DMS114 treated with DMSO at 0.1 percent for 48 hours (cell line): ENCODE data around the gene TPSAB1.
"Not testable (repeated sequence)": the region's sequence is repeated elsewhere in the genome, so short reads cannot be mapped to it uniquely, and the experiment has no call there.

Experiments
- DNase-seq: peaks from one replicate; lab custom pipeline; 2025; ENCODE audit not compliant: unreplicated experiment; lab: John Stamatoyannopoulos, UW

The TPSAB1 gene

DNA sequence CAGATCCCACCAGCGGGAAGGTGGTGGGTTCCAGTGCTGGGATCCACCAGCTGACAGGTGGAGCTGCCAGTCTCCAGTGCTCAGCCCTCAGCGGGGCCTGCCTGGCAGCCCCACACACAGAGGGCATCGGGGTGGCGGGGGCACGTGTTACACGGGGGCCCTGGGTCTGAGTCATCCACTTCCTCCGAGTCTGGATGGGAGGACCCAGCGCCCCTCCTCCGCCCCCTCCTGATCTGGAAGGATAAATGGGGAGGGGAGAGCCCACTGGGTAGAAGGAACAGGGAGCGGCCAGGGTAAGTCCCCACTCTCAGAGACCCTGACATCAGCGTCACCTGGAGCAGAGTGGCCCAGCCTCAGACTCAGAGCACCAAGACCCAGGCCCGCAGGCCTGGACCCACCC is at the start of gene TPSAB1:
TSS of gene TPSAB1 (plus strand) at position 270 of the 400 bp plus-strand sequence. CDS start 234 bp downstream, outside the sequence.
- DNase-seq = not testable (repeated sequence)

DNA sequence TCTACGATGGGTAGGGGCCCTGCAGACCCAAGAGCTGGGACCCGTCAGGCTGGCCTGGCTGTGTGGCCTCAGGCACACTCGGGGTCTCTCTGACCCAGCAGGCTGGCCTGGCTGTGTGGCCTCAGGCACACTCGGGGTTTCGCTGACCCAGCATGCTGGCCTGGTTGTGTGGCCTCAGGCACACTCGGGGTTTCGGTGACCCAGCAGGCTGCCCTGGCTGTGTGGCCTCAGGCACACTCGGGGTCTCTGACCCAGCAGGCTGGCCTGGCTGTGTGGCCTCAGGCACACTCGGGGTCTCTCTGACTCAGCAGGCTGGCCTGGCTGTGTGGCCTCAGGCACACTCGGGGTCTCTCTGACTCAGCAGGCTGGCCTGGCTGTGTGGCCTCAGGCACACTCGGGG is 49.7 kb upstream of the TPSAB1 start:
- not testable (repeated sequence) for DNase-seq

DNA sequence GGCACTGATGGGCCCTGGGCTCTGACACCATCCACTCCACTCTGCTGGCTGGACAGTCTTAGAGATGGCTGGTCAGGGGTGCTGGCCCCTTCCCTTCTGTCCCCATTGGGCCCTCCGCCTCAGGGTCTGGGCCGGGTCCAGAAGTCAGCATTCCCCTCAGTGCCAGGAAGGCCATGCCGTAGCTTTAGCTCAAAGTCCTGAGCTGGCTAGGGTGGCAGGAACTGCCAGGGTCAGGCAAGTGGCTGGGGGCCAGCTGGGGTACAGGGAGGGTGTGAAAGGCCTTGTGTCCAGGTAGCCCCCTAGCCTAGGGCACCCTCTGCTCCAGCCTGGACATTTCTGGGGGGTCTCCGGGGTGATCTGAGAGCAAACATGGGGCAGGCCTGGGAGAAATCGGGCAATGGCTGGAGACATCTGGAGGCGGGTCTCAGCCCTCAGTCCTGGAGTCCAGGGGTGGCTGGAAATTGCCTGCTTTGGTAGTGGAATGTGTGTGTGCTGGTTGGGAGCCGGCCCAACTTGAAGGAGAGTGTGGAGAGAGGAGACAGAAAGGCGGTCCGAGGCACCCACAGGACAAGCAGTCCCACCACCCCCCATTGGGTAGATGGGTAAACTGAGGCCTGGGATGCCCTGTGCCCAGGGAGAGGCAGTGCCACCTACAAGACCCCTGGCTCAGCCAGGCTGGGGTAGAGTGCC is 48.0 kb upstream of the TPSAB1 start:
- no peak for DNase-seq

DNA sequence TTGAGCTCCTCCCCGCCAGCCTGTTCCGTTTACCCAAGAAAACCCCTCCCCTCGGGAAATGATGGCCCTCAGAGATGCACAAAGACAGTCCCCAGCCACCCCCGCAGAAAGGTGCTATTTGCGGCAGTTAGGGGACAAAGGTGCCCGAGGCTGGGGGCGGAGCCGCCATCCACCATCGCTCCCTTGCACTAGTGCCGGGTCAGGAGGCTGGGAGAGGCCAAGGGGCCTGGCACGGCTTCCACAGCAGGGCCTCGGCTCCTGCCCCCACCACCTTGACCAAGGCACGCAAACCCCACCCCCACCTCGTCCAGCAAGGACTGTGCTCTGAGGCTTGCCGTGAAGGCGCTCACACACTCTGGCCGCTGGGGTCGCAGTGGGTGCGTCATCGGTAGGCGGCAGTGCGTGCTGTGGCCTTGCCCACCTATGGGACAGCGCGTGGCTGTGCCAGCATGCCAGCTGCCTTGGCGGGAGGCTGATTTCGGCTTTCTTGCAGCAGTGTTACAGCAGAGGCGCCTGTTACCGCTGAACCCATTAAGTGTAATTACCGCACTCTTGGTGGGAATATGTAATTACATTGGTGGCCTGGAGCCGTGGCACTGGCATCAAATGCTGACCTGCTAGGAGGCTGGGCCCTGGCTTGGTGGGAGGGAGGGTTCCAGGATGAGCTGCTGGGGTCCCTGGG is 47.2 kb upstream of the TPSAB1 start:
- DNase-seq = no peak

DNA sequence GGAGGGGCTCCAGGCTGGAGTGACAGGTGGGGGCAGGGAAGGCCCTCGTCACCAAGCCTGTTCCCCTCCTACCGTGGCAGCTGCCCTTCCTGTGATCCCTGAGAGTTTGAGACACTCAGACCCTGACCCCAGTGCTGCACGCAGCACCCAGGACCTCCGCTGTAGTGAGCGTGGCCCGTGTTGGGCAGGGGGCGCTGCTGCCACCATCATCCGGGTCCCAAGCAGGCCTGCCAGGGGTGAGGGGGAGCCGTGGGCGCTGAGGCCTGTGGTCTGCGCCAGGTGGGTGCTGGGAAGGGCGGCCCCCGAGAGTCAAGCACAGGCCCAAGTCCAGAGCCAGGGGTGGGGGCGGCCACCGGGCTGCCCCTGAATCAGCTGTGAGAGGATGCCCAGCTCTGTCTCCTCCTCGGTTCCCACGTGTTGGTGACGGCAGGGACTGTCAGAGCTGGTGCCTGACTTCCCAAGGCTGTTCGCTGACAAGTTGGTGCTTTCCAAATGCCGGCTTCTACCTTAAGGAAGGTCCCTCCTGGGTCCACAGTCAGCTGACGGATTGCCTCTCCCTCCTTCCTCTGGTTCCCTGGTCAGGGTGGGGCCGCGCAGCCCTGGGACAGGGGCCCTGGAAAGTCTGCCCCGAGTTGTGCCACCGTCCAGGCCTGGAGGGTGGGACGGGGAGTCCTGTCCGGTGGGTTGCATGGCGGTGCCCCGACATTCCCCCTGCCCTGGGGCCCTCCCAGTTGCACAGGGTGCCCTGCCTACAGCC is 46.5 kb upstream of the TPSAB1 start:
- no peak for DNase-seq

DNA sequence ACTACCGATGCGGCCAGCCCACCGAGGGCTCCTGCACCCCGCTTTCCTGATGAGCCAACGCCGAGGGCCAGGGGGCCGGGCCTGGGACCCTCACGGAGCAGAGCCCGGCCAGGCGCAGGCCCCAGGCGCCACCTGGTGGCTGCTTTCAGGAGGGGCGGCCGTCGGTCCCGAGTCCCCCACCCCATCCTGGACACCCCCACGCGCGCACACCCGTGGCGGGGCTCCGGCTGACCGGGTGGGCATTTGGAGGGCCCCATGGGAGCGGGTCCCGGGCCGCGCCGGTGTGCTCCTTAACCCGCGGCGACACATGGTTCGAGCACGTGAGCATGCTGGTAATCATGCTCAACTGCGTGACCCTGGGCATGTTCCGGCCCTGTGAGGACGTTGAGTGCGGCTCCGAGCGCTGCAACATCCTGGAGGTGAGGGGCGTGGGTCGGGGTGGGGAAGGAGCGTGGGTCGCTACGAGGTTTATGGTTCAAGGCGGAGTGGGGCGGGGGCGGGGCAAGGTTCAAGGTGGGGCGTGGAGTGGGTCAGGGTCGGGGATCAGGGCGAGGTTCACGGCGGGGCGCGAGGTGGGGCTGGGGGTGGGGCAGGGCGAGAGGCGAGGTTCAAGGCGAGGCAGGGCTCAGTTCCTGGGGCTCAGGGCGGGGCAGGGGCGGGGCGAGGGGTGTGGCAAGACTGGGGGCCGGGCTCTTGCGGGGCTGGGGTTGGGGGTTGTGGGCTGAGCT is 45.7 kb upstream of the TPSAB1 start:
- DNase-seq = no peak

DNA sequence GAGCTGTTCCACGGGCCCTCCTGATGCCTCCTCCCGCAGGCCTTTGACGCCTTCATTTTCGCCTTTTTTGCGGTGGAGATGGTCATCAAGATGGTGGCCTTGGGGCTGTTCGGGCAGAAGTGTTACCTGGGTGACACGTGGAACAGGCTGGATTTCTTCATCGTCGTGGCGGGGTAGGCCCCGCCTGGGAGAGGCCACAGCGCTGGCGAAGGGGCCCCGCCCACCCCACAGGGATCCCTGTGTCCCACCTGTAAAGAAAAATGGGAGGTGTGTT is 45.2 kb upstream of the TPSAB1 start:
- no peak for DNase-seq

DNA sequence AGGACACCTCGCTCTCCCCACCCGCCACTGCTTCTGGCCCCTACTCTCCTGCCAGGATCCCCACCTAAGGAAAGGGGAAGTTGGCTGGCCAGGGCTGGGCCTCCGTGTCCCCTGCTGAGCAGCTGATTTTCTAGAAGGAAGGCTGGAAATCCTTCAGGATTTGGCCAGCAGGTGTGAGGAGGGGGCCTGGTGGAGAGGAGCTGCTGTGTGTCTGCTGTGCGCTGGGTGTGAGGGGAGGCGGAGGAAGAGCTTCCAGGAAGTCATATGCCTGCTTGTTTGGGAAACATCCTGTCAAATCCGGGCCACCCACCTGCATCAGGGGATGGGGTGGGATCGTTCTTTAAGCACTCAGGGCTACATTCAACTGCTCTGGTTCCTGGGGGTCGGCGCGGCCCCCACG is 44.0 kb upstream of the TPSAB1 start:
- no peak for DNase-seq

DNA sequence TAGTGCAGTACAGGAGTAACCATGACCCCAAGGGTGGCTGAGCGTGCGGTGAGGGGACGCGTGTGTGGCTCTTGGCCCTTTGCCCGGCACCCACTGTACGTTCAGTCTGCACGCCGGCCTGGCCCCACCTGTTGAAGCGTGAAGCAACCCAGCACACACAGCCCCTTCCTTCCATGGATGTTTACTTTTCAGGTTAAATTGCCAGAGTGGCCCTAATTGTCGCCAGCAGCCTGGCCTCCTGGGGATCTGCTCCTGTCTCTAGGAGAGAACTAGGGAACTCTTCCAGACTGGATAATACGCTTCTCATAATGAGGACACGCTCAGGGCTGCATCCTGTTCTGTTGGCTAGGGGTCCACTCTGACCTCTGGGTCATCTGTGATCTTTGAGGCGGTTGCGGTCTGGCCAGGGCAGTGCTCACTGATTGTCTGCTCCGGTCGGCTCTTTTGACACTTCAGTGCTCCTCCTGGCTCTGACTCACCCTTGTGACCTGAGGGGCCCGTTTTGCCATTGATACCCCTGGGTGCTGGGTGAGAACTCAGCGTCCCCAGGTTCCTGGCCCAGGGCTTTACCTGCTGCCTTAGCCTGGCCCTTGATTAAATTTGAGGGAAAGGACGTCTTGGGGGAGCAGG is 43.2 kb upstream of the TPSAB1 start:
- no peak for DNase-seq

DNA sequence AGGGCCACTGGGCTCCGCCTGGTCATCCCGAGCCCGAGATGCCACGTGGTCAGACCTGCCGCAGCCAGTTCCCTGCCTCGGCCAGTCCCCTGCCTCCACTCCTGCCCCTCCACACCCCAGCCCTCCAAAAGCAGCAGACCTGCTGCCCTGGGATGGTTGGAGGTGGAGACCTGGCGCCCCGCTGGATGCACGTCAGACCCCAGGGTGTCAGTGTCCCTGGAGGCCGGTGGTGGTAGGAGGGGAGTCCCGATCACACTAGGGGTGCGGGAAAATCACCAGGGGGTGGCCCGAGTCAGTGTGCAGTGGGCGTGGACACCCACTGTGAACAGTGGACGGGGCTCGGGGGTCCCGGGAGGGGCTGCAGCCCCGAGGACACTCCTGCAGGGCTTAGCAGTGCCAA is 42.3 kb upstream of the TPSAB1 start:
- no peak for DNase-seq

DNA sequence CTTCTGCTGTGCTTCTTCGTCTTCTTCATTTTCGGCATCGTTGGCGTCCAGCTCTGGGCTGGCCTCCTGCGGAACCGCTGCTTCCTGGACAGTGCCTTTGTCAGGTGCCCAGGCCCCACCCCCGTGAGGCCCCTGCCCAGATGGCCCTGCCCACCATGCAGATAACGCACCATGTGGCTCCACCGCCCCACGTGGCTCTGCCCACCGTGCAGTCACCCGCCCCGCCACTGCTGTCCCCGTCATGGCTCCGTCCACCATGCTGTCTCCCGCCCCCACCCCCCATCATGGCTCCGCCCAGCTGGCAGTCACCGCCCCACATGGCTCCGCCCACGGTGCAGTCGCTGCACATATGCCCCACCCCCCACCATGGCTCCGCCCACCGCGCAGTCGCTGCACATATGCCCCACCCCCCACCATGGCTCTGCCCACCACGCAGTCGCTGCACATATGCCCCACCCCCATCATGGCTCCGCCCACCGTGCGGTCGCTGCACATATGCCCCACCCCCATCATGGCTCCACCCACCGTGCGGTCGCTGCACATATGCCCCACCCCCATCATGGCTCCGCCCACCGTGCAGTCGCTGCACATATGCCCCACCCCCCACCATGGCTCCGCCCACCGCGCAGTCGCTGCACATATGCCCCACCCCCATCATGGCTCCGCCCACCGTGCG is 41.7 kb upstream of the TPSAB1 start:
- DNase-seq = not testable (repeated sequence)

DNA sequence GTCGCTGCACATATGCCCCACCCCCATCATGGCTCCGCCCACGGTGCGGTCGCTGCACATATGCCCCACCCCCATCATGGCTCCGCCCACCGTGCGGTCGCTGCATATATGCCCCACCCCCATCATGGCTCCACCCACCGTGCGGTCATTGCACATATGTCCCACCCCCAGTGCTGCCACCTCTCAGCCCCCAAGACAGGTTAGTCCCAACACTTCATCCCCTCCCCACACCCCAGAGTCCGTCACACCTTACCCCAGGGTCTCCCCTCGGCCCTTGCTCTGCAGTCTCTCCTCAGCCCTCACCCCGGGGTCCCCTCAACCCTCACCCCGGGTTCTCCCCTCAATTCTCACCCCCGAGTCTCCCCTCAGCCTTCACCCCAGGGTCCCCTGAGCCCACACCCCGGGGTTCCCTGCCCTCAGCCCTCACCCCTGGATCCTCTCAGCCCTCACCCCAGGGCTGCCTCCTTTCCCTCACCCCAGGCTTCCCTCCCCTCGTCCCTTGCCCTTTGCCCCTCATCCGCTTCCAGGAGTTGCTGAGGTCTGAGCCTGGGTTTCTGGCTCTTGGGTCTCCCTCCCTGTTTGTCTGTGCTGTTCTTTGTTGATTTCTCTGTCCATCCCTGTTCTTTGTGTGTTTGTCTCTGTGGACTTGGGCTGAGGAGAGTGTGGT is 41.0 kb upstream of the TPSAB1 start:
- no peak for DNase-seq

DNA sequence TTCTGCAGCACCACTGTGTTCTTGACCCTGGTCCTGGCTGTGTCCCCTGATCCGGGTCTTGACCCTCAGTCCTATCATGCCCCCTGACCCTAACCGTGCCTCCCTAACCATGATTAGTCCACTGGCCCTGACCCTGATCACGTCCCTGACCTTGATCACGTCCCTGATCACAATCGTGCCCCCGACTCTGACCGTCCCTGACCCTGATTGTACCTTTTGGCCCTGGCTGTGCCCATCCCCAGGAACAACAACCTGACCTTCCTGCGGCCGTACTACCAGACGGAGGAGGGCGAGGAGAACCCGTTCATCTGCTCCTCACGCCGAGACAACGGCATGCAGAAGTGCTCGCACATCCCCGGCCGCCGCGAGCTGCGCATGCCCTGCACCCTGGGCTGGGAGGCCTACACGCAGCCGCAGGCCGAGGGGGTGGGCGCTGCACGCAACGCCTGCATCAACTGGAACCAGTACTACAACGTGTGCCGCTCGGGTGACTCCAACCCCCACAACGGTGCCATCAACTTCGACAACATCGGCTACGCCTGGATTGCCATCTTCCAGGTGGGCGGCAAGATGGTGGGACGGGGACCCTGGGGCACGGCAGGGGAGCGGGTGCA is 40.4 kb upstream of the TPSAB1 start:
- no peak for DNase-seq

DNA sequence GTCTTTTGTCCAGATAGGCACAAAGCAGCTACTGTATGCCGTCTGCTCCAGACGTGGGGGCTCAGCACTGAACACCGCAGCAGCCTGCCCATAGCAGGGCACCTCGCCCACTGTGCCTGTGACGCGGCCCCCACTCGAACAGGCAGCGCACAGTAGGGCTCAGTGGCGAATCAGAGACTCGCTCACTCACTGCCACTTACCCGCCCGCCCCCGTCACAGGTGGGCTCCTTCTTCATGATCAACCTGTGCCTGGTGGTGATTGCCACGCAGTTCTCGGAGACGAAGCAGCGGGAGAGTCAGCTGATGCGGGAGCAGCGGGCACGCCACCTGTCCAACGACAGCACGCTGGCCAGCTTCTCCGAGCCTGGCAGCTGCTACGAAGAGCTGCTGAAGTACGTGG is 39.1 kb upstream of the TPSAB1 start:
- DNase-seq = no peak

DNA sequence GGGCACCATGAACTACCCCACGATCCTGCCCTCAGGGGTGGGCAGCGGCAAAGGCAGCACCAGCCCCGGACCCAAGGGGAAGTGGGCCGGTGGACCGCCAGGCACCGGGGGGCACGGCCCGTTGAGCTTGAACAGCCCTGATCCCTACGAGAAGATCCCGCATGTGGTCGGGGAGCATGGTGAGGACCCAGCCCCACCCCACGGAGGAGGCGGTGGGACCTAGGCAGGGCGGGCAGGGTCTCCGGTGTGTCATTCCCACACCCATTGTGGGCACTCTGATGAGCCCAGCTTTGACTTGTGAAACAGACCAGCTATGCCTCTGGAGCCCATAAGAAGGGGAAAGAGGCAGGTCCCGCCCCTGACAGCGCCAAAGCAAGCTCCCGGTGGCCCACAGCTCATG is 38.2 kb upstream of the TPSAB1 start:
- DNase-seq = no peak

DNA sequence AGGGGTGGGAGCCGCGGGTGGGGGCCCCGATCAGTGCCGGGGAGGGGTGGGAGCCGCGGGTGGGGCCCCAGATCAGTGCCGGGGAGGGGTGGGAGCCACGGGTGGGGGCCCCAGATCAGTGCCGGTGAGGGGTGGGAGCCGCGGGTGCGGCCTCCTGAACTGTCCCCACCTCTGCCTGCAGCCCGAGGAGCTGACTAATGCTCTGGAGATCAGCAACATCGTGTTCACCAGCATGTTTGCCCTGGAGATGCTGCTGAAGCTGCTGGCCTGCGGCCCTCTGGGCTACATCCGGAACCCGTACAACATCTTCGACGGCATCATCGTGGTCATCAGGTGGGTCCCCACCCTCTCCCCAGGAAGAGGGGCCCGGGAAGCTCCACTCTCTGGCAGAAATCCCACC is 35.6 kb upstream of the TPSAB1 start:
- DNase-seq = no peak

DNA sequence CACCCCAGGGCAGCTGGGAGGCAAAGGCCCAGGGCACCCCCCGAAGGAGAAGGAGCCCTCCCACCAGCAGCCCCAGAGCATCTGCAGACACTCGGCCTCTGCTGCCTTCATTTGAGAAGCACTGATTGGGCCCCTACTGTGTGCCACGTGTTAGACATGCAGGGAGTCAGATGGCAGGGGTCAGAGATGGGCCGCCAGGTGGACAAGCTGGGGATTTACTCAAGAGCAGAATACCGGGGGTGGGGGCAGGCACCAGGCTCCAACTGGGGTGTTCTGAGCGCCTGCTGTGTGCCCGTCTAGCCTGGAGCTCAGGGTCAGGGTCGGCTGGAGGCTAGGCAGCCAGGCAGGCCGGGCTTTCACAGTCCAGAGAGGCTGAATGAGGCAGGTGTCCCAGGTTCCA is 34.2 kb upstream of the TPSAB1 start:
- DNase-seq = no peak

DNA sequence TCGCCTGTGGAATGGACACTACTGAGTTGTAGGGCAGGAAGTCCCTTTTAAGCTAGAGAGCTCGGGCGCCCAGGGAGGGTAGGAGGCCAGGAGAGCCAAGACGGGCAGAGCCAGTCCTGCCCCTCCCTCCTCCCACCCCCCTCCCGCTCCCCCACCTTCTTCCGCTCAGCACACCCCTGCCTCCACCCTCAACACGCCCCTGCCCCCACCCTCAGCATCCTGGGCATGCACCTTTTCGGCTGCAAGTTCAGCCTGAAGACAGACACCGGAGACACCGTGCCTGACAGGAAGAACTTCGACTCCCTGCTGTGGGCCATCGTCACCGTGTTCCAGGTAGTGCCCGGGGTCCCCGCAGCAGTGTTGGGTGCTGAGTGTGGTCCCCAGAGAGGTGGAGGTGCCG is 33.7 kb upstream of the TPSAB1 start:
- no peak for DNase-seq

DNA sequence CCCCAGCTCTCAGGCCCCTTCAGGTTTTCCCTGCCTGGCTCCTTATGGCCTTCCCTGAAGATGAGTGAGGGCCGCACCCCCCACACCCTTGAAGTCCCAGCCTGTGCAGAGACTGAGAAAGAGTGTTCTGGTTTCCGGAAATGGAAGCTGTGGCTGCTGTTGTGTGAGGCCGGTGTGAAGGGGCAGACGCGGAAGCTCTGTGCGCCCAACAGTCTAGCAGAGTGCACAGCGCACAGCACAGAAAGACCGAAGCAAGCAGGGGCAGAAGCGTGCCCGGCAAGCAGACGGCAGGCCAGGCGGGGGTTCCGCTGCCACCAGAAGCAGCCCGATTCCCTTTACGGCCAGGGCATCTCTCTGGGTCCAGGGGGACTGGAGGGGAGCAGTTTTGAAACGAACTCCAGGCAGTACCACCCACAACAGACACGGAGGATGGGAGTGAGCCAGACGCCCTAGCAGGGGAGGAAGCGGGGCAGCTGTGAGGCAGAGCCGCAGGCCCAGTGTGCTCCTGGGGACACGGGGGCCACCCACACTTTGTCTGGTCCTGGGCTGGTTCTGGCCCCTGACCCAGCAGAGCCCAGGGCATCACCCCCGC is 32.2 kb upstream of the TPSAB1 start:
- no peak for DNase-seq
